GM12872 (cell line): ENCODE measurements around the gene ASIC2.

Source experiments
- TF ChIP-seq, protein P1 (sequence below): IDR thresholded peaks from 3 replicates; pipeline ENCODE4 v1.5.1; 2011; ENCODE audit warnings: low read depth, mild to moderate bottlenecking, low read length, moderate library complexity; ENCODE audit not compliant: insufficient read depth

The ASIC2 gene

DNA sequence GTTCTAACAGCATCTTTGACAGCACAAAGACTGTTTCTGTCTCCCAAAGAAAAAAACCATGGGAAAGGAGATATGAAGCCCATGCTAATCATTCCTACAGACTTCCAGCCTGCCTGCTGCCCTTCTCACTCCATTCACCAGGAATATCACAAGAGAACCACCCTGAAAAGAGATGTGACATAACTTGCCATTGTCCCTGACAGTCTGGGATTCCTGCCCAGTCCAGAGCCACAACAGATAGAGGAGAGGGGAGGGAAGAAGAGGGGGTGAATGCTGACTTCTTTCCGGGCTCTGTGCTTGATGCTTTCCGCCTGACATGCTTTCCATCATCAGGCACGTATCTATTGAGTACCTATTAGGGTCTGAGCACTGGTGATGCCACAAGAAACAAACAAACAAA lies 31.6 kb upstream of the ASIC2 start:
- TF ChIP-seq, protein P1, sequence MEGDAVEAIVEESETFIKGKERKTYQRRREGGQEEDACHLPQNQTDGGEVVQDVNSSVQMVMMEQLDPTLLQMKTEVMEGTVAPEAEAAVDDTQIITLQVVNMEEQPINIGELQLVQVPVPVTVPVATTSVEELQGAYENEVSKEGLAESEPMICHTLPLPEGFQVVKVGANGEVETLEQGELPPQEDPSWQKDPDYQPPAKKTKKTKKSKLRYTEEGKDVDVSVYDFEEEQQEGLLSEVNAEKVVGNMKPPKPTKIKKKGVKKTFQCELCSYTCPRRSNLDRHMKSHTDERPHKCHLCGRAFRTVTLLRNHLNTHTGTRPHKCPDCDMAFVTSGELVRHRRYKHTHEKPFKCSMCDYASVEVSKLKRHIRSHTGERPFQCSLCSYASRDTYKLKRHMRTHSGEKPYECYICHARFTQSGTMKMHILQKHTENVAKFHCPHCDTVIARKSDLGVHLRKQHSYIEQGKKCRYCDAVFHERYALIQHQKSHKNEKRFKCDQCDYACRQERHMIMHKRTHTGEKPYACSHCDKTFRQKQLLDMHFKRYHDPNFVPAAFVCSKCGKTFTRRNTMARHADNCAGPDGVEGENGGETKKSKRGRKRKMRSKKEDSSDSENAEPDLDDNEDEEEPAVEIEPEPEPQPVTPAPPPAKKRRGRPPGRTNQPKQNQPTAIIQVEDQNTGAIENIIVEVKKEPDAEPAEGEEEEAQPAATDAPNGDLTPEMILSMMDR = no peak

DNA sequence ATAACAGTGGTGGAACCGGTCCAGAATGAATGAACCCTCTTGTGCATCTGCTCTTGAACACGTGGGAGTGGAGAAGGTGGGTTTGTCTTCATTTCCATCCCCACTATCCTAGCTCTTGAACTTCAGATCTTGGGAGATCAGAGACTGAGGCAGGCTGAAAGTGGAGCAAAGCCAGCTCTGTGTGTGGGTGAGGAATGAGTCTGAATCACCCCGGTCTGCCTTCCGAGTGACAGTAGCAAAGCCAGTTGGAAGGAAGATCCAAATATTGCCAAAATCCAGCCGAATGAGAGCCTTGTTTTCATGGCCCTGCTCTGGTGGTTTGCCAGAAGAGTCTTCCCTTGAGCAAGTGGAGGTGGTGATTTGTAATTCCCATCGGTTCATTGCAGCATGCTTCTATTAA lies 29.0 kb upstream of the ASIC2 start:
- TF ChIP-seq, protein P1 = no peak

DNA sequence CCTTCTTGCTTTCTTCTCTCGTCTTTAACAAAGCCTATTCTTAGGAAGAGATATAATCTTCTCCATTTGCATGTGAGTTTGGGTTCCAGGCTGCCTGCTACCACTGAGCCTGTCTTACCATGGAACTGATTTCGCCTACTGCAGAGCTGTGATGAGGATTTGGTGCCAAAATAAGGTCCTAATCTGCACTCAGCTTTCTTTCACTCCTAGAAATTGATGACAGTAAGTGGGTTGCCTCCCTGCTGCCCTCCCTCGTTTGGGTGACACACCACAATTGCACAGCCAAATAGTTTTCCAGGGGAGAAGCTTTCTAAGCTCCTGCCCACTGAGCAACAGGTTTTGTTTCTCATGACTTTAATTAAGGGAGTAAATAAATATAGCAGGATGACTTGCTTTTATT lies 25.1 kb upstream of the ASIC2 start:
- TF ChIP-seq, protein P1 = no peak

DNA sequence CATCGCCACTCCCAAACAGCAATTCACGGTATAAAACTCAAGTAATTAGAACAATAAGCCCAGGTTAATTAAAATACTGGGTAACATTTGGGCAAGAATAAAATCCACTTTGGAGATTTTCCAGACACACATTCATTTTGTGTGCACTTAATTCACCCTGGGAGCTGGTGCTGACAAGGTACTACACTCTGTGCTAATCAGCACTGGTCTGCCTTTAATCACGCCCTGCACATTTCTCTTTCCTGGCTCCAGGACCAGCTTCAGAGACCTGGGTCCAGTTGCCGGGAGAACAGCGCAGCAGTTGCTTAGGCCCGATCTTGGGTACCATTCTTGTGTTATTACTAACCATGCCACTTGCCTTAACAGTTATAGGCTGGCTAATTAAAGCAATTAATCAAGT lies 23.7 kb upstream of the ASIC2 start:
- TF ChIP-seq, protein P1 = no peak

DNA sequence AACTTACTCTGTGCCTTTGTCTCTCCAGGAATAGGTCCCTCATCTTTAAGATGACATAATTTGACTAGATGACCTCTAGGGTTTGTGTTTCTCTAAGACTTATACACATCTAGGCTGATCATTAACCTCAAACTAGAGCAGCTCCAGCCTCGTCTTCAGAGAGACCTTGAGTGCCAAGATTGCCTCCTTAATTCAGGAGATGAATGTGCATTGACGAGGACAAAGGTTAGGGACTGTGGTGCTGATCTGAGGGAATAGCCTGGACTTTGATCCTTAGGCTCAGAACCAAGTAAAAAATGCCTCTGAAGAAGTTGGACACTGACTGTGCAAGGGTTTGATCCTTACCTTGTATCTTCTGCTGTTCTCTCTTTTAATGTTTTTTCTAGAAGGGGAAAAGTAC lies 17.2 kb upstream of the ASIC2 start:
- TF ChIP-seq, protein P1 = no peak

DNA sequence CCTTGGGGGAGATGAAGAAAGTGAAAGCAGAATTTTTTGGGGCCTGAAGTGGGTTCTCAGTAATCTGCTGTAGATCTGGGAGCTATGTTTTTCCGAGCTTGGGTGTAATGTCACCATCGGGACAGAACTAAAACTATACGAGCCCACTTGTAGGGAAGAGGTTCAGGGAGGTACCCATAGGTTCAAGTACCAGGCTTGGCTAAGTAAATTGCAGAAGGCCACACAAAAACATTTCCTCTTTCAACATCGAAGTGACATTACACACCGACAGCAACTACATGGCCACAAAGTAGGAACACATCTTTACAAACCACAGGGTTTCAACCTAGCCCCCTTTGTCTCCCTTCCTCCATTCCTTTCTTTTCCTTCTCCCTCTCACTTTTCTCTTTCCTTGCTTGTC lies 10.2 kb upstream of the ASIC2 start:
- TF ChIP-seq, protein P1 = no peak

DNA sequence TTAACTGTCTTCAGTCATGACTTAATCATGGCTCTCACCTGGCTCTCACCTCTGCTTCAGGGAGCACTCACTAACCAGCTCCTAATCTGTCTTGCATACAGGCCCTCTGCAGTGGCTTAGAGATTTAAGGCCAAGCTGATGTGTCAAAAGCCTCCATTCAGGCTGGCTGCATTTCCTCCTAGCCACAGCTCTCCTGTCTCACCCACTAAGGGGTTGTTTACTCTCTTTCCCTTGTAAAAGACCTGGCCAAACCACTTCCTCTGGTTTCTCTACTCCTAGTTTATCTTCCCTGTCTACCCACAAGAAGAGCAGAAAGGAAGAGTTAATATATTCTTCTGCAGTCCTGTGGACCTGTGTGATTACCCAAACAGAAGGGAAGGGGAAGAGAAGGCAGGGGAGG lies 9.3 kb upstream of the ASIC2 start:
- TF ChIP-seq, protein P1 = no peak

DNA sequence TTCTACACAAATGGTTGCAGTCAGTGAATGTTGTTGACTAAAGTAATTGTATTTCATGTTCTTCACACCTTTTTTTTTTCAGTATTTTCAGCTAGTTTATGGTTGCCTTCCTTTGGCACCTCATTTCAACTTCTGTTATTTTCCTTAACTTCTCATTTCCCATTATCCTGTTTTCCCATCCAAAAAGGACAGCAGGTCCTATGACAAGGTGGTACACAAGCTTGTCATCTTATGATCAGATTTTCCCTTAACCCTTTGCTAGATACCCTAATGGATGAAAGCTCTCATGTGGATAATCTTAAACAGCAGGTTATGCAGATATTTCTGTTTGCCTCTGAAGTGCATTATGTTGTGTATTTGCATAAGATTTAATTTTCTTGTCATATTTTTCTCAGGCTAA lies 7.1 kb upstream of the ASIC2 start:
- TF ChIP-seq, protein P1 = no peak
